IMR-90 (cell line): ENCODE data around the gene TNRC6B. TPM values are rescaled to one million over a fixed set of nuclear protein-coding genes. Genes with fewer than 3 reads are reported as not detected.

ENCODE experiments used
- ATAC-seq: fragments of 200-7000 bp; cut with Tn5 transposase; 2 replicates; pipeline ENCODE4 v1.9.1; 2020; ENCODE audit warnings: low read depth, mild to moderate bottlenecking, moderate library complexity
- BruUV-seq: library from RNA; stranded (reverse); fragments of 400-500 nt; replicated peaks from 2 replicates; lab custom pipeline; 2021; lab: Mats Ljungman, UMichigan
- CTCF ChIA-PET: fragments of 300-600 bp; formaldehyde crosslinking; extraction: SDS; loops from one replicate; lab custom pipeline; 2021; ENCODE audit warnings: antibody characterized with exemption; lab: Yijun Ruan, JAX
- POLR2A ChIA-PET: fragments of 300-600 bp; sonication (Branson Sonifier 250); formaldehyde crosslinking; loops from one replicate; lab custom pipeline; 2022; ENCODE audit warnings: antibody characterized with exemption; ENCODE audit not compliant: unreplicated experiment; lab: Charles Lee
- DNase-seq: peaks from one replicate; pipeline ENCODE4 v3.0.0; 2013
- H2AFZ ChIP-seq: replicated peaks from 2 replicates; pipeline ENCODE3; 2013; ENCODE audit warnings: low read length, mild to moderate bottlenecking; ENCODE audit not compliant: poor library complexity
- H2AK5ac ChIP-seq: 2 replicates; pipeline ENCODE4 v1.6.1; 2013; ENCODE audit warnings: low read depth, low read length, inconsistent platforms
- H2AK9ac ChIP-seq: replicated peaks from 2 replicates; pipeline ENCODE3; 2013; ENCODE audit warnings: mild to moderate bottlenecking, low read depth, low read length, moderate library complexity; ENCODE audit not compliant: poor library complexity
- H2BK120ac ChIP-seq: 2 replicates; pipeline ENCODE4 v1.6.1; 2013; ENCODE audit warnings: low read depth, low read length, inconsistent platforms
- H2BK15ac ChIP-seq: 3 replicates; pipeline ENCODE4 v1.6.1; 2013; ENCODE audit warnings: low read depth, low read length, inconsistent platforms
- H2BK20ac ChIP-seq: 2 replicates; pipeline ENCODE4 v1.6.1; 2013; ENCODE audit warnings: low read depth, mild to moderate bottlenecking, inconsistent platforms, low read length, moderate library complexity
- H2BK5ac ChIP-seq: 2 replicates; pipeline ENCODE4 v1.6.1; 2013; ENCODE audit warnings: mild to moderate bottlenecking, low read depth, low read length, inconsistent platforms; ENCODE audit not compliant: poor library complexity, severe bottlenecking
- H3K14ac ChIP-seq: replicated peaks from 2 replicates; pipeline ENCODE4 v1.6.1; 2013; ENCODE audit warnings: low read depth, low read length, inconsistent platforms
- H3K18ac ChIP-seq: 2 replicates; pipeline ENCODE4 v1.6.1; 2013; ENCODE audit warnings: low read depth, low read length, control low read depth
- H3K23ac ChIP-seq: 2 replicates; pipeline ENCODE4 v1.6.1; 2013; ENCODE audit warnings: low read depth, low read length, inconsistent platforms
- H3K27ac ChIP-seq: 2 replicates; pipeline ENCODE4 v1.5.1; 2013; ENCODE audit warnings: mild to moderate bottlenecking, control low read depth, low read length; ENCODE audit not compliant: insufficient read depth
- H3K27me3 ChIP-seq: 2 replicates; pipeline ENCODE4 v1.6.1; 2013; ENCODE audit warnings: low read length; ENCODE audit not compliant: control insufficient read depth, insufficient read depth
- H3K36me3 ChIP-seq: 2 replicates; pipeline ENCODE4 v1.6.1; 2013; ENCODE audit warnings: low read length, mixed read lengths; ENCODE audit not compliant: control insufficient read depth, insufficient read depth
- H3K4ac ChIP-seq: 2 replicates; pipeline ENCODE4 v1.6.1; 2013; ENCODE audit warnings: low read depth, low read length, inconsistent platforms
- H3K4me1 ChIP-seq: 2 replicates; pipeline ENCODE4 v1.6.1; 2013; ENCODE audit warnings: low read length, mixed read lengths; ENCODE audit not compliant: control insufficient read depth, insufficient read depth
- H3K4me2 ChIP-seq: 2 replicates; pipeline ENCODE4 v1.6.1; 2013; ENCODE audit warnings: low read depth, mild to moderate bottlenecking, control low read depth, low read length, moderate library complexity
- H3K4me3 ChIP-seq: 2 replicates; pipeline ENCODE4 v1.5.1; 2013; ENCODE audit warnings: low read depth, mild to moderate bottlenecking, control low read depth, low read length, moderate library complexity; ENCODE audit not compliant: insufficient read depth
- H3K56ac ChIP-seq: 2 replicates; pipeline ENCODE4 v1.6.1; 2013; ENCODE audit warnings: low read length, inconsistent platforms; ENCODE audit not compliant: insufficient read depth; ENCODE audit errors: extremely low read depth
- H3K79me1 ChIP-seq, 2 experiments: 2 replicates each; pipeline ENCODE4 v1.6.1; 2013; ENCODE audit warnings: low read length in 2 of 2, inconsistent platforms in 1 of 2, low read depth in 1 of 2
- H3K9ac ChIP-seq: 2 replicates; pipeline ENCODE4 v1.6.1; 2013; ENCODE audit warnings: low read depth, low read length, control low read depth
- H3K9me1 ChIP-seq: 2 replicates; pipeline ENCODE4 v1.6.1; 2013; ENCODE audit warnings: low read length, inconsistent platforms; ENCODE audit not compliant: insufficient read depth
- H3K9me3 ChIP-seq: 2 replicates; pipeline ENCODE4 v1.6.1; 2013; ENCODE audit warnings: low read length; ENCODE audit not compliant: control insufficient read depth, insufficient read depth
- H4K20me1 ChIP-seq: 2 replicates; pipeline ENCODE4 v1.6.1; 2013; ENCODE audit warnings: low read length, inconsistent platforms; ENCODE audit not compliant: insufficient read depth
- H4K5ac ChIP-seq: 2 replicates; pipeline ENCODE4 v1.6.1; 2013; ENCODE audit warnings: mild to moderate bottlenecking, low read depth, low read length, control low read depth
- H4K8ac ChIP-seq, 2 experiments: 2 replicates each; pipeline ENCODE4 v1.6.1; 2013; ENCODE audit warnings: low read depth in 2 of 2, low read length in 2 of 2, control low read depth in 1 of 2, inconsistent platforms in 1 of 2
- H4K91ac ChIP-seq: 2 replicates; pipeline ENCODE4 v1.6.1; 2013; ENCODE audit warnings: low read depth, low read length, inconsistent platforms; ENCODE audit not compliant: insufficient read depth
- CEBPB ChIP-seq: IDR thresholded peaks from 2 replicates; pipeline ENCODE4 v1.6.1; 2012; ENCODE audit warnings: low read depth, low read length, improper control_type of control experiment
- CHD1 ChIP-seq: IDR thresholded peaks from 2 replicates; pipeline ENCODE4 v1.6.1; 2012; ENCODE audit warnings: low read depth, low read length, improper control_type of control experiment
- FOS ChIP-seq: fragments of 150-350 bp; IDR thresholded peaks from 2 replicates; pipeline ENCODE4 v1.6.1; 2016; ENCODE audit warnings: low read depth, low read length
- MAFK ChIP-seq: IDR thresholded peaks from 2 replicates; pipeline ENCODE4 v1.6.1; 2012; ENCODE audit warnings: low read depth, low read length, improper control_type of control experiment
- MXI1 ChIP-seq: IDR thresholded peaks from 2 replicates; pipeline ENCODE4 v1.6.1; 2012; ENCODE audit warnings: low read depth, mild to moderate bottlenecking, low read length, moderate library complexity, borderline replicate concordance
- NFE2L2 ChIP-seq: fragments of 150-350 bp; IDR thresholded peaks from 2 replicates; pipeline ENCODE4 v1.6.1; 2016; ENCODE audit warnings: low read depth, mild to moderate bottlenecking, low read length
- POLR2A ChIP-seq: IDR thresholded peaks from 2 replicates; pipeline ENCODE4 v1.6.1; 2012; ENCODE audit warnings: mild to moderate bottlenecking, low read depth, low read length
- RAD21 ChIP-seq: IDR thresholded peaks from 2 replicates; pipeline ENCODE4 v1.6.1; 2012; ENCODE audit warnings: low read length, improper control_type of control experiment
- RCOR1 ChIP-seq: IDR thresholded peaks from 2 replicates; pipeline ENCODE4 v1.6.1; 2012; ENCODE audit warnings: mild to moderate bottlenecking, low read length, improper control_type of control experiment; ENCODE audit not compliant: insufficient replicate concordance
- RFX5 ChIP-seq: IDR thresholded peaks from 2 replicates; pipeline ENCODE4 v1.8.0; 2012; ENCODE audit warnings: low read depth, mild to moderate bottlenecking, low read length, moderate library complexity
- SMC3 ChIP-seq: fragments of 150-350 bp; IDR thresholded peaks from 2 replicates; pipeline ENCODE4 v1.6.1; 2016; ENCODE audit warnings: low read depth, mild to moderate bottlenecking, antibody characterized with exemption, low read length, moderate library complexity
- WGBS, 2 experiments: methylation state at CpG; one replicate each; pipeline versions ENCODE4 v1.1.5 to v1.1.7; 2013; ENCODE audit warnings: missing lambda C conversion rate in 2 of 2; ENCODE audit not compliant: insufficient read length in 1 of 2; ENCODE audit errors: extremely low coverage in 2 of 2; 5-methylcytosine and 5-hydroxymethylcytosine counted together
- dilution Hi-C: fragments of 300-500 bp; cut with HindIII; formaldehyde crosslinking; loops from one replicate; pipeline ENCODE4 v1.14.3; 2018; ENCODE audit warnings: low sequenced_read_pairs; ENCODE audit not compliant: unreplicated experiment
- in situ Hi-C: fragments of 300-500 bp; cut with MboI; formaldehyde crosslinking; loops from 3 replicates; pipeline ENCODE4 v1.14.3; 2019; ENCODE audit warnings: low sequenced_read_pairs, inconsistent platforms, mixed read lengths
- intact Hi-C: fragments of 100-400 bp; cut with micrococcal nuclease; formaldehyde crosslinking; loops from 2 replicates; pipeline ENCODE4 v1.10.0; 2022
- polyA plus RNA-seq, 3 experiments: library from polyadenylated mRNA; depleted of rRNA; stranded (reverse); fragments of >200 nt; gene quantifications; 2 replicates each; pipeline ENCODE4 v1.2.3, GENCODE V29; 2012; ENCODE audit warnings: low replicate concordance in 1 of 3
- total RNA-seq: library from RNA; depleted of rRNA; stranded (reverse); fragments of >200 nt; gene quantifications from 2 replicates; pipeline ENCODE4 v1.2.3, GENCODE V29; 2012
- TF ChIP-seq, protein P1 (sequence below): fragments of 150-350 bp; IDR thresholded peaks from 2 replicates; pipeline ENCODE4 v1.6.1; 2017; ENCODE audit warnings: mild to moderate bottlenecking, antibody characterized with exemption, low read length, low read depth
- TF ChIP-seq, protein P2 (sequence below): fragments of 150-350 bp; IDR thresholded peaks from 2 replicates; pipeline ENCODE4 v1.6.1; 2016; ENCODE audit warnings: low read depth, mild to moderate bottlenecking, low read length, moderate library complexity, borderline replicate concordance
- TF ChIP-seq, protein P3 (sequence below): conservative IDR thresholded peaks from 2 replicates; pipeline ENCODE4 v1.5.1; 2012; ENCODE audit warnings: mild to moderate bottlenecking, low read depth, low read length, improper control_type of control experiment

TNRC6B gene
- total and polyA plus RNA-seq, 2 of the 4 experiments (the other 2 are of a cell fraction) = 3.9 to 17.0 TPM

DNA sequence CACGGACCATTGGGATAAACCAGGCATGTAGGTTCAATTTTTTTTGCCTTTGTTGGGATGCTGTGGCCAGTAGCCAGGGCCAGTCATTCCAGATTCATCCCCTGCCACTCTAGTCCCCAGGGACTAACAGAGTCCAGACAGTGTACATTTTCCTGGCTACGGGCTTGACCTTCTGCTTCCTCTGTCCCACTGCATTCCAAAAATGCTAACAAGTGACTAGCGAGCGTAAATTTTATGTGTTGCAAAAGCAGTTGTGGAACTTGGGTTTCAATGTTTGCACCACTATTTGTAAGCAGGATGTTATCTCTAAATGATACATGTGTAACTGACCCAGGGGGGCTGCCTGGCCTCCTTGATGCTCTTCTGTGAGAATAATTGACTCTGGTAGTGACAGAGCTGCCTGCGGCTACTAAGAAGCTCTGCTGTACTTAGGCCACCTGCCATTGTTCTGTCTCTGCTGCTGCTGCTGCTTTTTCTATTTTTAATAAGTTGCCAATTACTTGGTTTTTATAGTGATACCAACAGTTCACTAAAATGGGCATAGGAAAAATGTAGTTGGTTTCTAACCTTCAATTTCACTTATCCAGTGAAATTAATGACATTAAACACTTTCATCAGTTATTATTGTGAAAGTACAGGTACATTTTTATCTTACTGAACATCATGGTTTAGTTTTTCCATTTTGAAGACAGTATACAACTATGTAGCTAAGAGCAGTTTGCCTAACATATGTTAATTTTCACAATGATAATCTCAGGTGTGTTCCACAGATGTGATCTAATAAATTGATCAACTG, 26.8 kb downstream of the TNRC6B start:
- Histone ChIP-seq H2AK5ac (0 out of 2 replicates have a peak overlapping the region, but pooled peaks have one; percentile 17), H3K9me3 (no peaks in the 10 kb centered on the region), H3K14ac (no peak overlapping the region), H3K9me1 (peaks cover 19% of the 10 kb centered on the region), H3K4me3 (no peak overlapping the region), H3K4ac (no peak overlapping the region), H3K36me3 (no peaks in the 10 kb centered on the region), H3K27ac (no peak overlapping the region), H3K23ac (no peak overlapping the region), H3K4me2 (peak overlapping the region; percentile 12; the same call in 1 of the 2 replicates), H3K56ac (no peak overlapping the region), H2BK120ac (no peak overlapping the region), H4K91ac (no peak overlapping the region), H2BK15ac (0 out of 3 replicates have a peak overlapping the region, but pooled peaks have one; percentile 15), H4K5ac (no peak overlapping the region), H2AFZ (peak overlapping the region; percentile 23), H2BK5ac (no peak overlapping the region), H4K8ac (no peak overlapping the region), H4K20me1 (peaks cover 71% of the 10 kb centered on the region), H3K4me1 (peaks cover 16% of the 10 kb centered on the region), H2AK9ac (no peak overlapping the region), H3K27me3 (no peaks in the 10 kb centered on the region), H2BK20ac (no peak overlapping the region), H3K9ac (no peak overlapping the region), H3K79me1 (peaks cover 36 to 72% of the 10 kb centered on the region in 2 experiments), H3K18ac (no peak overlapping the region; the same call in 1 of the 2 replicates)
- POLR2A ChIA-PET = no interaction called here
- DNase-seq (peak; percentile 73), ATAC-seq (peak; percentile 94)
- dilution Hi-C loops = no loop called here
- intact Hi-C loops = no loop called here
- in situ Hi-C loops = no loop called here
- BruUV-seq = no TSS peak
- CTCF ChIA-PET = no interaction called here
- no CpG with 5 or more reads among the region's 5 CpGs for WGBS, 2 experiments
- TF ChIP-seq SMC3 = peak; percentile 3; the same call in 1 of the 2 replicates
- no peak for TF ChIP-seq RFX5
- TF ChIP-seq, protein P1, sequence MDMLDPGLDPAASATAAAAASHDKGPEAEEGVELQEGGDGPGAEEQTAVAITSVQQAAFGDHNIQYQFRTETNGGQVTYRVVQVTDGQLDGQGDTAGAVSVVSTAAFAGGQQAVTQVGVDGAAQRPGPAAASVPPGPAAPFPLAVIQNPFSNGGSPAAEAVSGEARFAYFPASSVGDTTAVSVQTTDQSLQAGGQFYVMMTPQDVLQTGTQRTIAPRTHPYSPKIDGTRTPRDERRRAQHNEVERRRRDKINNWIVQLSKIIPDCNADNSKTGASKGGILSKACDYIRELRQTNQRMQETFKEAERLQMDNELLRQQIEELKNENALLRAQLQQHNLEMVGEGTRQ = no peak
- TF ChIP-seq, protein P2, sequence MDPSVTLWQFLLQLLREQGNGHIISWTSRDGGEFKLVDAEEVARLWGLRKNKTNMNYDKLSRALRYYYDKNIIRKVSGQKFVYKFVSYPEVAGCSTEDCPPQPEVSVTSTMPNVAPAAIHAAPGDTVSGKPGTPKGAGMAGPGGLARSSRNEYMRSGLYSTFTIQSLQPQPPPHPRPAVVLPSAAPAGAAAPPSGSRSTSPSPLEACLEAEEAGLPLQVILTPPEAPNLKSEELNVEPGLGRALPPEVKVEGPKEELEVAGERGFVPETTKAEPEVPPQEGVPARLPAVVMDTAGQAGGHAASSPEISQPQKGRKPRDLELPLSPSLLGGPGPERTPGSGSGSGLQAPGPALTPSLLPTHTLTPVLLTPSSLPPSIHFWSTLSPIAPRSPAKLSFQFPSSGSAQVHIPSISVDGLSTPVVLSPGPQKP = no peak
- TF ChIP-seq MAFK = no peak
- no peak for TF ChIP-seq RAD21
- TF ChIP-seq POLR2A = no peak
- no peak for TF ChIP-seq FOS
- no peak for TF ChIP-seq MXI1
- no peak for TF ChIP-seq CHD1
- TF ChIP-seq RCOR1 = peak; percentile 32
- TF ChIP-seq CEBPB = peak; percentile 74
- TF ChIP-seq NFE2L2 = no peak
- TF ChIP-seq, protein P3, sequence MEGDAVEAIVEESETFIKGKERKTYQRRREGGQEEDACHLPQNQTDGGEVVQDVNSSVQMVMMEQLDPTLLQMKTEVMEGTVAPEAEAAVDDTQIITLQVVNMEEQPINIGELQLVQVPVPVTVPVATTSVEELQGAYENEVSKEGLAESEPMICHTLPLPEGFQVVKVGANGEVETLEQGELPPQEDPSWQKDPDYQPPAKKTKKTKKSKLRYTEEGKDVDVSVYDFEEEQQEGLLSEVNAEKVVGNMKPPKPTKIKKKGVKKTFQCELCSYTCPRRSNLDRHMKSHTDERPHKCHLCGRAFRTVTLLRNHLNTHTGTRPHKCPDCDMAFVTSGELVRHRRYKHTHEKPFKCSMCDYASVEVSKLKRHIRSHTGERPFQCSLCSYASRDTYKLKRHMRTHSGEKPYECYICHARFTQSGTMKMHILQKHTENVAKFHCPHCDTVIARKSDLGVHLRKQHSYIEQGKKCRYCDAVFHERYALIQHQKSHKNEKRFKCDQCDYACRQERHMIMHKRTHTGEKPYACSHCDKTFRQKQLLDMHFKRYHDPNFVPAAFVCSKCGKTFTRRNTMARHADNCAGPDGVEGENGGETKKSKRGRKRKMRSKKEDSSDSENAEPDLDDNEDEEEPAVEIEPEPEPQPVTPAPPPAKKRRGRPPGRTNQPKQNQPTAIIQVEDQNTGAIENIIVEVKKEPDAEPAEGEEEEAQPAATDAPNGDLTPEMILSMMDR = no peak
